GM23338 (cell line): ENCODE measurements around the gene COL20A1. TPM values are rescaled to one million over a fixed set of nuclear protein-coding genes. Genes with fewer than 3 reads are reported as not detected.

Source experiments
- ATAC-seq: fragments of 200-7000 bp; cut with Tn5 transposase; 3 replicates; pipeline ENCODE4 v1.9.1; 2020
- DNase-seq: peaks from one replicate; pipeline ENCODE4 v3.0.0-alpha.2; 2015; ENCODE audit warnings: low spot score
- H2AFZ ChIP-seq: fragments of 200-600 bp; sonication (generic); 2 replicates; pipeline ENCODE4 v1.8.0; 2016; ENCODE audit warnings: antibody characterized with exemption, mild to moderate bottlenecking, moderate library complexity
- H3F3A ChIP-seq: fragments of 200-600 bp; sonication (generic); replicated peaks from 2 replicates; pipeline ENCODE4 v1.8.0; 2017; ENCODE audit warnings: antibody characterized with exemption, mixed run types, low read depth
- H3K27ac ChIP-seq: fragments of 200-600 bp; sonication (generic); 2 replicates; pipeline ENCODE4 v1.6.1; 2016; ENCODE audit warnings: low read depth
- H3K27me3 ChIP-seq: fragments of 200-600 bp; sonication (generic); 2 replicates; pipeline ENCODE4 v1.8.0; 2016; ENCODE audit warnings: mild to moderate bottlenecking, mixed run types, moderate library complexity; ENCODE audit not compliant: insufficient read depth
- H3K36me3 ChIP-seq: fragments of 200-600 bp; sonication (generic); 2 replicates; pipeline ENCODE4 v1.8.0; 2016; ENCODE audit warnings: mild to moderate bottlenecking; ENCODE audit not compliant: insufficient read depth
- H3K4me1 ChIP-seq: fragments of 200-600 bp; sonication (generic); 2 replicates; pipeline ENCODE4 v1.8.0; 2016; ENCODE audit warnings: mild to moderate bottlenecking, moderate library complexity; ENCODE audit not compliant: insufficient read depth
- H3K4me2 ChIP-seq: fragments of 200-600 bp; sonication (generic); 2 replicates; pipeline ENCODE4 v1.7.1; 2017; ENCODE audit warnings: mixed run types
- H3K4me3 ChIP-seq: fragments of 200-600 bp; sonication (generic); 2 replicates; pipeline ENCODE4 v1.6.1; 2016; ENCODE audit warnings: mixed run types
- H3K79me2 ChIP-seq: fragments of 200-600 bp; sonication (generic); replicated peaks from 2 replicates; pipeline ENCODE4 v1.8.0; 2017; ENCODE audit warnings: mild to moderate bottlenecking; ENCODE audit not compliant: insufficient read depth
- H3K9me2 ChIP-seq: fragments of 200-600 bp; sonication (generic); 2 replicates; pipeline ENCODE4 v1.8.0; 2017; ENCODE audit not compliant: insufficient read depth
- H4K20me1 ChIP-seq: fragments of 200-600 bp; sonication (generic); replicated peaks from 2 replicates; pipeline ENCODE4 v1.8.0; 2017; ENCODE audit warnings: mild to moderate bottlenecking; ENCODE audit not compliant: insufficient read depth
- H3K27ac Mint-ChIP-seq: 2 replicates; pipeline ENCODE4 v1.8.0; 2020; ENCODE audit warnings: inconsistent platforms, mild to moderate bottlenecking, moderate library complexity, mixed read lengths
- H3K27me3 Mint-ChIP-seq: 3 replicates; pipeline ENCODE4 v1.8.0; 2022; ENCODE audit warnings: low read depth, mild to moderate bottlenecking, moderate library complexity, mixed read lengths, inconsistent platforms; ENCODE audit not compliant: insufficient read depth, poor library complexity
- H3K36me3 Mint-ChIP-seq: 3 replicates; pipeline ENCODE4 v1.8.0; 2021; ENCODE audit warnings: low read depth, mild to moderate bottlenecking, inconsistent platforms, moderate library complexity, mixed read lengths
- H3K4me1 Mint-ChIP-seq: 3 replicates; pipeline ENCODE4 v1.8.0; 2020; ENCODE audit warnings: mild to moderate bottlenecking, inconsistent platforms, mixed read lengths
- H3K4me3 Mint-ChIP-seq: 3 replicates; pipeline ENCODE4 v1.8.0; 2021; ENCODE audit warnings: moderate library complexity, mild to moderate bottlenecking, inconsistent platforms, mixed read lengths
- H3K9me3 Mint-ChIP-seq: 3 replicates; pipeline ENCODE4 v1.8.0; 2020; ENCODE audit warnings: moderate library complexity, mild to moderate bottlenecking, inconsistent platforms, mixed read lengths
- CREB1 ChIP-seq: fragments of 250-450 bp; sonication (Bioruptor Pico); IDR thresholded peaks from 2 replicates; pipeline ENCODE4 v1.5.0; 2020; ENCODE audit warnings: low read depth, mild to moderate bottlenecking, moderate library complexity
- CTCF ChIP-seq, 2 experiments: fragments of 200-600 bp in 1 of 2; sonication (generic) in 1 of 2; conservative IDR thresholded peaks; 2 replicates each; pipeline versions ENCODE4 v1.5.1 to v1.6.1; 2016 to 2017; ENCODE audit warnings: antibody characterized with exemption in 2 of 2, low read depth in 2 of 2, mild to moderate bottlenecking in 2 of 2, moderate library complexity in 1 of 2
- ETS1 ChIP-seq: IDR thresholded peaks from 2 replicates; pipeline ENCODE4 v1.6.1; 2016; ENCODE audit warnings: antibody characterized with exemption
- JUNB ChIP-seq: IDR thresholded peaks from one replicate; pipeline ENCODE4 v1.6.1; 2016; ENCODE audit warnings: antibody characterized with exemption; ENCODE audit not compliant: unreplicated experiment
- NANOG ChIP-seq: IDR thresholded peaks from 2 replicates; pipeline ENCODE4 v1.6.1; 2016; ENCODE audit warnings: antibody characterized with exemption, borderline replicate concordance
- REST ChIP-seq: IDR thresholded peaks from one replicate; pipeline ENCODE4 v1.6.1; 2018; ENCODE audit warnings: antibody characterized with exemption; ENCODE audit not compliant: unreplicated experiment
- STAT1 ChIP-seq: IDR thresholded peaks from one replicate; pipeline ENCODE4 v1.6.1; 2016; ENCODE audit warnings: antibody characterized with exemption; ENCODE audit not compliant: unreplicated experiment
- ZNF462 ChIP-seq: fragments of 250-450 bp; sonication (Bioruptor Pico); IDR thresholded peaks from 2 replicates; pipeline ENCODE4 v1.5.0; 2020; ENCODE audit warnings: mild to moderate bottlenecking, moderate library complexity
- polyA plus RNA-seq: library from polyadenylated mRNA; unstranded; fragments of >200 nt; fragmentation: Nextera tagmentation; extraction: Ambion mirVana; gene quantifications from 2 replicates; pipeline ENCODE4 v1.2.1, GENCODE V29; 2016
- total RNA-seq: library from RNA; depleted of rRNA; stranded (reverse); fragments of >200 nt; shearing (Covaris generic); gene quantifications from 2 replicates; pipeline ENCODE4 v1.2.3, GENCODE V29; 2014

Gene COL20A1
- total and polyA plus RNA-seq, 2 experiments from 2014 or later = 0.28 to 0.79 TPM

GRCh38 chr20:63323357-63323981 is 30.5 kb downstream of the COL20A1 start:
- no peaks in the 10 kb centered on the region for H3K9me2 ChIP-seq
- peaks cover 8% of the 10 kb centered on the region for H3K27me3 Mint-ChIP-seq
- no peak for TF ChIP-seq REST
- TF ChIP-seq CTCF (conservative IDR thresholded peaks at IDR 0.05; ENCODE audit: low read depth in 2 of 2) = peak; percentile 26 to 38
- no peak overlapping the region for H3K4me2 ChIP-seq
- H3K4me3 Mint-ChIP-seq = no peak overlapping the region; the same call in 2 of the 3 replicates
- ATAC-seq (peak; percentile 24), DNase-seq (peak; percentile 49)
- H3K9me3 Mint-ChIP-seq = no peaks in the 10 kb centered on the region; the same call in 2 of the 3 replicates
- H2AFZ ChIP-seq = no peak overlapping the region
- peak overlapping the region; percentile 28; the same call in 1 of the 2 replicates for H3K27ac Mint-ChIP-seq
- H3K4me1 ChIP-seq = no peaks in the 10 kb centered on the region
- H3K4me1 Mint-ChIP-seq = peaks cover 8% of the 10 kb centered on the region
- no peaks in the 10 kb centered on the region for H4K20me1 ChIP-seq
- H3K79me2 ChIP-seq = no peaks in the 10 kb centered on the region
- H3K27me3 ChIP-seq = no peaks in the 10 kb centered on the region
- H3K36me3 ChIP-seq = no peaks in the 10 kb centered on the region
- H3K4me3 ChIP-seq = no peak overlapping the region
- H3K36me3 Mint-ChIP-seq = no peaks in the 10 kb centered on the region; the same call in 2 of the 3 replicates
- no peaks in the 10 kb centered on the region for H3F3A ChIP-seq
- no peak overlapping the region for H3K27ac ChIP-seq

- Histone ChIP-seq H3K4me1 (no peaks in the 10 kb centered on the region), H3K9me2 (no peaks in the 10 kb centered on the region), H3K27me3 (no peaks in the 10 kb centered on the region), H3K36me3 (no peaks in the 10 kb centered on the region), H4K20me1 (no peaks in the 10 kb centered on the region), H3K79me2 (no peaks in the 10 kb centered on the region), H2AFZ (no peak overlapping the region), H3K4me2 (no peak overlapping the region), H3K27ac (no peak overlapping the region), H3K4me3 (no peak overlapping the region), H3F3A (no peaks in the 10 kb centered on the region)
- peaks cover 8% of the 10 kb centered on the region for H3K4me1 Mint-ChIP-seq
- no peak overlapping the region for H3K4me3 Mint-ChIP-seq
- H3K9me3 Mint-ChIP-seq = no peaks in the 10 kb centered on the region; the same call in 2 of the 3 replicates
- no peak for ATAC-seq
- peaks cover 8% of the 10 kb centered on the region for H3K27me3 Mint-ChIP-seq
- no peak for DNase-seq
- no peaks in the 10 kb centered on the region; the same call in 2 of the 3 replicates for H3K36me3 Mint-ChIP-seq
- H3K27ac Mint-ChIP-seq = no peak overlapping the region
- TF ChIP-seq JUNB = no peak
- no peak for TF ChIP-seq ETS1
- no peak for TF ChIP-seq STAT1
- TF ChIP-seq CREB1 (CRISPR knock-in tag) = no peak
- no peak for TF ChIP-seq NANOG
- no peak for TF ChIP-seq ZNF462 (CRISPR knock-in tag)
Observed at GRCh38 chr20:63325021-63325471, 32.1 kb downstream of the COL20A1 start.
